ENCODE measurements around the gene FCER1G.

- TF ChIP-seq CTCF (IDR thresholded peaks at IDR 0.05) = no peak
- no peak for TF ChIP-seq POLR2A (IDR thresholded peaks at IDR 0.05)
Observed at GRCh38 chr1:161230762-161231161, 15.7 kb downstream of the FCER1G start.

All from body of pancreas (tissue), 4 donors.